Stimulated activated CD8-positive, alpha-beta memory T cell treated with anti-CD3 and anti-CD28 coated beads, Interleukin-15, amount 100 ng/mL, for 24 hours (primary cell): Measurements from ENCODE around the gene SGSH.

Experiments
- DNase-seq: peaks from one replicate; pipeline ENCODE4 v3.0.0-alpha.2; 2020; ENCODE audit warnings: low read depth

SGSH gene

GRCh38 chr17:80183581-80184422 is 36.3 kb downstream of the SGSH start:
- no peak for DNase-seq

GRCh38 chr17:80182845-80183223 is 37.3 kb downstream of the SGSH start:
- no peak for DNase-seq

GRCh38 chr17:80182118-80182844 is 37.9 kb downstream of the SGSH start:
- no peak for DNase-seq

- no peak for DNase-seq
Measured at GRCh38 chr17:80181431-80181830, 38.7 kb downstream of the SGSH start.

GRCh38 chr17:80180192-80180591 is 39.9 kb downstream of the SGSH start:
- no peak for DNase-seq

- no peak for DNase-seq
Measured at GRCh38 chr17:80177986-80178595, 42.0 kb downstream of the SGSH start.

GRCh38 chr17:80176757-80177156 is 43.4 kb downstream of the SGSH start:
- no peak for DNase-seq

- no peak for DNase-seq
Measured at GRCh38 chr17:80173916-80174315, 46.2 kb downstream of the SGSH start.

- no peak for DNase-seq
Measured at GRCh38 chr17:80173126-80173525, 47.0 kb downstream of the SGSH start.

GRCh38 chr17:80171681-80172080 is 48.5 kb downstream of the SGSH start:
- no peak for DNase-seq

- no peak for DNase-seq
Measured at GRCh38 chr17:80169784-80170500, 50.2 kb downstream of the SGSH start, which contains the start of gene CARD14. TSS of gene CARD14 (plus strand) at chr17:80170030. CDS start at chr17:80181439, 11,409 bp downstream.

- DNase-seq: no peak
Measured at GRCh38 chr17:80169107-80169506, 51.0 kb downstream of the SGSH start.

- no peak for DNase-seq
Measured at GRCh38 chr17:80168371-80168770, 51.8 kb downstream of the SGSH start.

- DNase-seq: no peak
Measured at GRCh38 chr17:80166446-80166845, 53.7 kb downstream of the SGSH start.

GRCh38 chr17:80164185-80164584 is 55.9 kb downstream of the SGSH start:
- no peak for DNase-seq

GRCh38 chr17:80163336-80163735 is 56.8 kb downstream of the SGSH start:
- DNase-seq: no peak

GRCh38 chr17:80160536-80160935 is 59.6 kb downstream of the SGSH start:
- no peak for DNase-seq
